HG03159 (cell line): ENCODE data around the gene TYRO3.

Experiments used
- ATAC-seq: cut with Tn5 transposase; IDR thresholded peaks from one replicate; pipeline ENCODE4 v1.9.1; 2021; ENCODE audit warnings: mild to moderate bottlenecking, moderate library complexity; ENCODE audit not compliant: unreplicated experiment

TYRO3 gene

DNA sequence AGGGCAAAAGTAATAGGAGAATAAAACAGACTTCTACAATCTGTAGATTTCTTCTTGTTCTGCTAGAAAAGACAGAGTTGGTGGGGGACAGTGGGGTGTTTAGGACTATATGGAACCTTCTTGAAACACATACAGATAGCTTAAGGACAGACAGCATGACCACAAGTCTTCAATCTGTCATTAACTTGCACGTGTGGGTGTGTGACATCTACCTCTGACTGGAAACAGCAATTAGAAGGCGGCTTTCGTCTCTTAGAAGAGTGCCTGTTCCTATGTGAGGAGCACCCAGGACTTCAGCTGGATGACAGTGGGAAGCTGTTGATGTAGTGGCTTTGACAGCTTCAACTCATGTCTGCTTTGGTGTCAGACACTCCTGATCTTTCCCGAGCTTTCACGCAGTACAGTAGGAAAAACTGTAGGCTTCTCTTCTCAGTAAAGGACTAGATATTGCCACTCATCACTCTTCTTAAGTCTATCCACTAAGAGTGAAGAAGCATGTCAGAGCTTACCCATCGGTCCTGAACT, 44.5 kb downstream of the TYRO3 start:
- no peak for ATAC-seq

DNA sequence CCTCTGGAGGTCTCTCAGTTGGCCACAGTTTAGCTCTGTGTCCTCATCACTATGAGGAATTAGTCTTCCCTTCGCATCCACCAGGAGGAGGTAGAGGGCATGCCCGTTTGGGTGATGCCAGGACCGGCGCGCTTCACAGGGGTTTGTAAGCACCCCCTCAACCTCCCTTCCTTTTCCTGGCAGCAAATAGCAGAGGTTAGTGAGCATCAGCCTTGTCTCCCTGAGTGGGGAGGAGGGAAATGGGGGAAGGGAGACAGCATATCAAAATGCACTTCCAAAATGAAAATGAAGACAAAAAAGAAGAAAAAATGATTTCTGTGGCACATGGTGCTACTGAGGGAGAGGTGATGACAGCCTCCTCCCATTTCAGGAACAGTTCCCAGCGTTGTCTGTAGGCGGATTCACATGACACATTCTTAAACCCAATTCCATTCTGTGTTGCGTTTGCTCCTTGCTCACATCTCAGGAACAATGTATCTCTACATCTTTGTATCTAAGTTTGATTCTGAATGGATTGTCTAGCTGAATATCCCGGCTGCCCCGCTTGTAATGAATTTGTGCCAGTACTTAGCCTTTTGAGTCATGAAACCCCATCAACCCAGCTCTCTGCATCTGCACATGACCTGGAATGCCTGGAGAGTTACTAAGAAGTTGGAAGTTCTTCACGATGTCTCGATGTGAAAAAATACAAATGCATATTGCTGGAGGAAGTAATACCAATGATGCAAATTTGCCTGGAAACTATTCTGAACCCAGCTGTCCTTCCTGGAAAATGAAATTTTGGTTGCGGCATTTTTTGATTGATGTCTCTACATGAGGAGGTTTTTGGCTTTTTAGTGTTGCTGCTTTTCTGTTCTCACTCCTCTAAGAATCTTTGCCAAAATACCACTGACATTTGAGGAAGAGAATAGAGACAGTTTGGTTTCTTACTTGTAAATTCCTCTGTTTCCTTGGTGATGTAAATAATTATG, 45.2 kb downstream of the TYRO3 start:
- no peak for ATAC-seq

GRCh38 chr15:41605566-41605965, 46.6 kb downstream of the TYRO3 start:
- ATAC-seq = no peak

GRCh38 chr15:41606997-41607396, 48.0 kb downstream of the TYRO3 start:
- no peak for ATAC-seq

- no peak for ATAC-seq
Measured at GRCh38 chr15:41609123-41609522, 50.1 kb downstream of the TYRO3 start.

DNA sequence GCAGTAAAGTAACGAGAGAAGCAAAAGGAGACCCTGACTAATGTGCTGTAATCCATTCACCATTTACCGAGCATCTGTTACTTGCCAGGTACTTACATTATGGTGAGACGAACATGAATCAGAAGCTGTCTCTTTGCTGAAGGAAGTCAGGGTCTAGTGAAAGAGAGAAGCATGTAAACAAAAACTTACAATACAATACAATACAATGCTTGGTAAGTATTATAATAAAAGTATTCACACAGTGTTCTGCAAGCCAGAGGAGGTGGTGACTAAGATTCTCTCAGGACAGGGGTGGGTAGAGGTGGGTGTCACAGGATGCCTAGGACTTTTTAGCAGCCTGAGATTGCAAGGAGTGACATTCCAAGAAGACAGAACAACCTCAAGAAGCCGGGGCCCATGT, 51.0 kb downstream of the TYRO3 start:
- no peak for ATAC-seq

GRCh38 chr15:41620536-41621199, 61.7 kb downstream of the TYRO3 start:
- ATAC-seq = no peak

GRCh38 chr15:41621200-41622193, 62.5 kb downstream of the TYRO3 start:
- no peak for ATAC-seq

GRCh38 chr15:41622901-41623300, 63.9 kb downstream of the TYRO3 start:
- no peak for ATAC-seq

DNA sequence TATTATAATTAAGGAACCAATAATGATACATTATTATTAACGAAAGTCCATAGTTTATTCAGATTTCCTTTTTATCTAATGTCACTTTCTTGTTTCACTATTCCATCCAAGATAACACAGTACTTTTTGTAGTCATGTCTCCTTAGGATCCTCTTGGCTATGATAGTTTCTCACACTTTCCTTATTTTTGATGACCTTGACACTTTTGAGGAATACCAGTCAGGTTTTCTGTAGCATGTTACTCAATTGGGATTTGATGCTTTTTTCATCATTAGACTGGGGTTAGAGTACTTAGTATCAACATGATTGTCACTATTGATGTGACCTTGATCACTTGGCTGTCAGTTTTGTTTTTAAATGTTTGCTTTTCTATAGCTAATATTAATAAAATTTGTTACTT, 68.2 kb downstream of the TYRO3 start:
- no peak for ATAC-seq

DNA sequence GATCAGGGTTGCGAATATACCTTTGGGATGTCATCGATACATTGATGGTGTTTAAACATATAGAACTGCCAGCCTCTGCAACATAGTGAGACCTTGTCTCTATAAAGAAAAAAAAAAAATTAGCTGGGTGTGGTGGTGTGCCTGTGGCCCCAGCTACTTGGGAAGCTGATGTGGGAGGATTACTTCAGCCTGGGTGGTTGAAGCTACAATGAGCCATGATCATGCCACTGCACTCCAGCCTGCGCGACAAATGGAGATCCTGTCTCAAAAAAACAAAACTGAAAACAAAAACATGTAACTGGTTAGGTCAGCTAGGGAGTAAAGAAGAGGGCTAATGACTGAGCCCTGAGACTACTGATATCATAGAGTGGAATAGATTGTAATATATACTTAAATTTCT, 70.5 kb downstream of the TYRO3 start:
- no peak for ATAC-seq

- ATAC-seq = no peak
Measured at GRCh38 chr15:41629883-41630282, 70.9 kb downstream of the TYRO3 start.

DNA sequence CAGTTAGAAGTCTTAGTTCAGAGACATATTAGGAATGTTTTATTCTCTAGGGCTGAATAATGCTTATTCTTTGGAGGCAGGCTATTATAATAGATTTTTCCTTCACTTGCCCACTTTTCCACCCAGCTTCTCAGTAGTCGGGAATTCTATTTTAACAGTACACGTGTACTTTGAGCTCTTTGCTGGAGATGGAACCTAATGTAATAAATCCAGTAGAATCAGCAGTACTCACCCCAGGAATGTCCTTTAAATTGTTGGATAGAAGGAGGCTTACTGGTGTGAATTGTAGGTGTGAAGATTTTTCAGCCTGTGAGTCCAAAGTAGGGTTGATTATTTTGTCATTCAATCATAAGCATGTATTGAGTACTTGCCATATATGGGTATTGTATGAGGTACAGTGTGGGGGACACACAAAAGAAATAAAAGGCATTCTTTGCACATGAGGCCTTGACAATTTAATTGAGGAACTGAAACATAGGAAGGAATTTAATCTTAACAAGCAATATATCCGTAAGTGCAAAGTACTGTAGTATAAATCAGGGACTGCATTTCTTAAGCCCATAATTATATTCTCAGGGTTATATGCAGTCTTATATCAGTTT, 71.7 kb downstream of the TYRO3 start:
- ATAC-seq = no peak

DNA sequence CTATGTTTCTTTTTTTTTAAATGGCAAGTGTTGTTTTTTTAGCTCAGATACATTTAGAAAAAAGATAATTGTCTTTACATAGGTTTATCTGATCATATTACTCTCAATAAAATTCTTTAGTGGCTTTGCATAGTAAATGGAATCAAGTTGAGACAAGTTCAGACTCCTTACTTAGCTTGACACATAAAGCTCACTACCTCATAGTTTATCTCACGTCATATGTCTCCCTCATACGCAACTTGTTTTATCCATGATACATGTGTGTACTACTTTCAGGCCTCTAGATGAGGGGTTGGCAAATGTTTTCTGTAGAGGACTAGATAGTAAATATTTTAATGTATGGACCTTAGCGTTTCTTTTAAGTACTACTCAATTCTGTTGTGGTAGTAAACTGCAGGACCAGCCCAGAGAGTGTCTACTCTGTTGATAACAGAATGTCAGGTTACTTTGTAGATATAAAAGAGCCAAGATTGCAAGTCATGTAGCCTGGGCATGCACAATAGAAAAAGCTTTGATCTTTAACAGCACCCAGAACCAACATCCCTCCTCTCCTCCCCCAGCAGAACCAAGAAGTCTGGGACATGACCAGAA, 73.0 kb downstream of the TYRO3 start:
- ATAC-seq = no peak
